Endometrial microvascular endothelial cells (primary cell): ENCODE measurements around the gene RGP1. TPM values are rescaled to one million over a fixed set of nuclear protein-coding genes. Genes with fewer than 3 reads are reported as not detected.

Experiments
- in situ Hi-C: cut with HindIII; loops from 2 replicates; pipeline ENCODE4 v1.10.0; 2017; ENCODE audit warnings: low sequenced_read_pairs, low pct_unique_long_range_greater_than_20kb; ENCODE audit errors: inconsistent ontology term
- total RNA-seq: library from RNA; depleted of rRNA; stranded (reverse); fragments of >200 nt; gene quantifications from one replicate; pipeline ENCODE4 v1.2.3, GENCODE V29; 2015; ENCODE audit errors: inconsistent ontology term

RGP1 gene
- total RNA-seq, 1 donor from 2014 or later, result 17.2 TPM

DNA sequence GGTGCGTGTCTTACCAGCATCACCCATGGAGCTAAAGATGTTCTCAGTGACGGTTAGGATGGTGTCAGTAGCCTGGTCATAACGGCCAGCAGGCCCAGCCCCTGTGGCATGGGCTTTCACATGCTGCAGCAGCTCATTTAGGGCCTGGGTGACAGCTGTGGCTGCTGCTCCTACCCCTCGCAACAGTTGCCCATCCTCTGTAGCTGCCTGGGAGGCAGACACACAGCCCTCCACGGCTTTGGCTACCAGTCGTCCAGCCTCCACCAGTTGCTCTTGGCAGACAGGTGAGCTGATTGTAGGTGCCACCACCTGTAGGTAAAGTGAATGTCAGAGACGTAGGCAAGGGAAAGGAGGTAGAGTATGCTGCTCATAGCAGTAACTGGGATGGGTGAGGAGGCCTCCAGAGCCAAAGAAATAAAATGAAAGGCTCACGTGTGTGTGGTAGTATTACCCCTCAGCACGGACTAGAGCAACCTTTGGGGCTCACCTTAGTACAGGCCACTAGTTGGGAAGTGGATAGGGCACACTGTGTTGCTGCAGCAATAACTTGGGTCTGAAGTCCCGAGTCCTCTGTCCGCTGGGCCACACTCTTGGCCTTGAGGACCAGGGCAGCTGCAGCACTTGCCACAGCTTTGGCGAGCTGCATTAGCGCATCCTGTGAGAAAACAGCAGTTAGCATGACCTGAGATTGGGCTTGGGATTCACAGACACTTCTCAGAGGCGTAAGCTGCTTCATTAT is 31.8 kb upstream of the RGP1 start:
- in situ Hi-C loops, result no loop called here

DNA sequence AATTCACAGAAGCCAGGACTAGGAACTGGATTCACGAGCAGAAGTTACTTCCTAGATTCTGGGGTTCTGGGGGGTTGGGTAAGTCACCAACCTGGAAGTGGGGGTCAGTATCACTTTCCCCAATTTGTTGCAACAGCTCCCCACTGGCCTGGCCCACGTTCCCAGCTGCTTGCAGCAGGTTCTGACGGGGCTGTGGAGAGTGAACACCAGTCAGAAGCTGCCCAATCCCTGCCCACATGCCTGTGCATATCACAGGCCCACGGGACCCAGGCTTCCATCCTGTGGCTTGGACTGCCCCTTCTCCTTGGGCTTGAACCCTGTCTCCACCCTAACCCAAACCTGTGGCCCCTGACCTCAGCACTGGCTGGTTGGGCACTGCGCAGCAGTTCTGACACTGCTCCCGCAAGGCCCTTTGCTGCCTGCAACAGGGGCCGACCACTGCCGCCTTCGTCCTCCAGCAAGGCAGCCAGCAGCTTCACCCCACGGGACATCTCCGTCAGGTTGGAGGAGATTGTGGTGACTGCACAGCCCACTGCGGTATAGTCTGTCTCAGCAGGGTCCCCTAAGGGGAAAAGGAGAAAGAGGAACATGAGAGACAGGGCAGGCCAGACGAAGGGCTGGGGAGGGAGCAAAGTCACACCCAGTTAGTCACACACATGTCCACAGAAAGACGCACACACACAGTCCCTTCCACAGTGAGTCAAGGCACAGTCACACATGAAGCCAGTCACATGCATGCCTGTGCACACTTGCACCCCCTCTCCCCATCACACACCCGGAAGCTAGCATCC is 30.2 kb upstream of the RGP1 start:
- in situ Hi-C loops, result no loop called here

DNA sequence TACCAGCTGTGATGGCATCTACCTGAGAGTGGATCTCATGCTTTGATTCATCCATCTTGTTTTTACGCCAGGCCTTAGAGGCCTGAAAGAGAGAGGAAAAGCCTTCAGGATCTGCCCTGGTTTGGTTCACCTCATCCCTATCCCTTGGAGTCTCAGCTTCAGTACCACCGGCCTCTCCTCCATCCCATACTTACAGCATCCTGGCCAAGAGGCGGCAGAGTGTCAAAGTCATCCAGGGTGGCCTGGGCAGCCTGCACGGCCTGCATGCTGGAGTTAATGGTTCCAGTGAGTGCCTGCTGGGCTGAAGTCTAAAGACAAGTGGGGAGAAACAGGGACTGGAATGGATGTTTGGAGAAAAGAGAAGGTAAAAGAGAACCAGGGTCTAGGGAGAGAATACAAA is 29.5 kb upstream of the RGP1 start:
- in situ Hi-C loops, result no loop called here

DNA sequence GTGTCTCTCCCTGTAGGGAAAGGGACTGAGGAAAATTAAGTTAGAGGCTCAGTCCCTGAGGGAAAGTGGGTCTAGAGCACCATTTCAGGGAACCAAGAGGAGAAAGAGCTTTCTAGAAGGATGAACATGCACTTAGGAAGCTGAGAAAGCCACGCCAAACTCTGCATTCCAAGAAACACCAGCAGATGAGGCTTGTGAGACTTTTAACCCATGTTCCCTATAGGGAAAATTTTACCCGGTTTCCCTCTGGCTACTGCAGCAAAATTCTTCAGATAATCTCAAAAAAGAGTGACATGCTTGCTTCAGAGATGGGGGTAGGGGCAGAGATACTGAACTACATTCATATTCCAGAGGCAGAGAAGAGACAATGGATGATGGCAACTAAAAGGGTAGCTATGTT is 25.7 kb upstream of the RGP1 start:
- in situ Hi-C loops, result no loop called here

DNA sequence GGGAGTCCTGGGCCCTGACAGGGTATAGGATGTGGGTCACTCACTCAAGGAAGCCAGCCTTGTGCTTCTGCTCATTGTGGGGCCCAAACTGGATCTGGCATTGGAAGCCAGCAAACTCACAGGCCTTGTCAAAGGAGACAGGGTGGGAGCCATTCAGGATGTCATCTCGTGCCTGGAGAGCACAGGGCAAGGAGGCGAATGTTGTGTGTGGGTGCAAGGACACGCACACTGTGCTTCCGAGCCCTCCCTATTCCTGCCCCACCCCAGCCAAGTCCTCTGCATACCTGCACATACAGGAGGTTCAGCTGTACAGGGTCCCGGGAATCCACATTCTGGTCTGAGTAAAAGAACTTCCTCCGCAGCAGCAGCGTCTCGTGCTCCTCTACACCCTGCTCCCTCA is 25.2 kb upstream of the RGP1 start:
- in situ Hi-C loops, result no loop called here

DNA sequence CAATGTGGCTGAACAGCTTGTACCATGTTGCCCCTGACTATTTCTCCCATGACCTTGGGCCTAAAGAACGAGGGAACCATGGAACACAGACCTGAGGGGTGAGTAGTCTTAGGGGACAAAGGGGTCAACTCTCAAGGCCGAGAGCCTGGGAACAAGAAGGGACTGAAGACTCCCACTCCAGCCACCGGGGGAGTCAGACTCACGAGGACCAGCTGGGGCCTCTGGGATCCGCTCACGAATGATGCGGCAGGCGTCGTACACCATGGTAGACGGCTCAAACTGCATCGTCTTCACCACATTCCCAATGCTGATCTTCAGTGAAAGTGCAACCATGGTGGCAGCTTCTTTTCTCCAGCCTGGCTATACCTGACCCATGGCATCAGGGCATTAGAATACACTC is 23.7 kb upstream of the RGP1 start:
- in situ Hi-C loops, result no loop called here

DNA sequence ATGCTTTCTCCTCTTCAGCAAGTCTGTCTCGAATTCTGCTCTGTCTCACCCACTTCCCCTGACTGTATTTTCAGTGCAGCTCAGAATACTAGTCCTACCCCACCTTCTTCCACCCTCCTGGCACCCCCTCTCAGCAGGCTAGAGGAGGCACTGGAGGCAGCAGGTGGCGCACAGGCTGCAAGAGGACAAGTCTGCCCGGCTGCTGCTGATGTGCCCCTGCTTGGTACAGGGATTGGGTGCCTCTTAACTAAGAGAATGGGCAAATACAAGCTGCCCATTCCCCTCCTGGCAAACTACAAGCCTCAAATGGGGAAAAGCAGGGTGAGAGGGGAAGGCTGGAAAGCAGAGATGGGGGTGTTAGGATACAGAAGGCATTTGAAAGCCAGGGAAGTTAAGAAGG is 22.2 kb upstream of the RGP1 start:
- in situ Hi-C loops, result no loop called here

DNA sequence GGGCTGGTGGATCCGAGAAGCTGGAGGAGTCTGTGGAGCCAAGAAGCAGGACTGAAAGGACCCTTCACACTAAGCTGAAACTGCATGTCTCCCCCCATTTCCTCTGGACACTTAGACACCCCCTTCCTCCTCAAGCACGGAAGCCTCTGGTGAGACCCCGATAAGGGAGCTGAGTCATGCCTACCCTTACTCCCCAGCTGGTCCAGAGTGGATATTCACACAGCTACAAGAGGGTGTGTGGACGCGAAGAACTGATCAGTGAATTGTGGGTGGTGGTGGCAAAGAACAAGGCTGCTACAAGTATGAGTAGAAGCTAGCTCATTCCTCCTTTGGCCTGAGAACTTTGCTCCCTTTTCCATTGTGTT is 21.4 kb upstream of the RGP1 start:
- in situ Hi-C loops, result no loop called here

DNA sequence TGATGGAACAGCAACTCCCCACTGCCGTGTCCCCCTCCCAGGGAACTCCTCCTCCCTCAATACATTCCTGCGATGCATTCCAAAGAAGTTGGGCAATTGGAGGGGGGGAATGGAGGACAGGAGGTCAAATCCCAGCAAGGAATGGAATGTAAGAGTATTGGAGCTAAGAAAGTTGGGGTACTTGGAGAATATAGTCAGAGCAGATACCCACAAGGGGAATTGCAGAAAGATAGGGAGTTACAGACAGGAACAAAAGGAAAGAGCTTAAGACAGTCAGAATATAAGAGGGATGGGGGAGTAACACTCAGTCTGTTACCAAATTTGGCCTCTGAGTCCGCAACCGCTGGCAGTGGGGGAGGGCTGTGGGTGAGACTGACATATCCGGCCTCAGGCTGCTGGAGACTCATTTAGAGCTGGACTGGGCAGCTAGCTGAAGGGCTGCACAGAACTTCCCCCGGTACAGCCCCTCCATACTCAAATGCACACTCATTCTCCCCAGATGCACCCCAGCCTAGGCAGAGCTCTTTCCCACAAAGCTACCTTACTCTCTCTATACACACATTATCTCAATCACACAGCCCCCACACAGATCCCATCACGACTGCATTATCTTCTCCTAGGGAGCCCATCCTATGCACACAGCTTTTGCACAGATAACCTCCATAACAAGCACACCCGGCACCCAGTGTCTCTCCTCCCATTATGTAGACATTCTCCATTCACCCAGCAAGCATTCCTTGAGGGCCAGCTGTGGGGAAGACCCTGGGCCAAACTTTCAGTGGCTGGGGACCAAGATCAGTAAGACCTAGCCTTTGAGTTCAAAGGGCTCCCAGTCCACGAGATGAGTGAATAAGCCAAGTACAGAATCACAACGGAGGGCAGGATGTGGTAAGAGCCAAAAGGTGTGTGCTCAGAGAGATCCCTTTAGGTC is 20.8 kb upstream of the RGP1 start:
- in situ Hi-C loops, result no loop called here

DNA sequence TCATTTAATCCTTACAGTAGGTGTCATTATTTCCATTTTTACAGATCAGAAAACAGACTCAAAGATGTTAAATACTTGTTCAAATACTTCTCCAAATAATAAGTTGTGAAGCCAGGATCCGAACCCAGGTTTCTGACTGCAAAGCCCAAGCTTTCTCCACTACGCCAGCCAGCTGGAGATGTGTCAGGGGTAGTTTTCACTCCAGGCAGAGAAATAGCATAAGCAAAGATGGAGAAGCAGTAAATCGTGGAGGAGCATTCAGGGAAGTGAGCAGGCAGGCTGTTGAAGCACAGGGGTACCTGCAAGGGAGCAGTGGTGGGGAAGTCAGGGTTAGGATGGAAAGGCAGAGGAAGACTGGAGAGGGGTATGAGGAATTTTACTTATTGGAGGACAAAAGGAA is 20.0 kb upstream of the RGP1 start:
- in situ Hi-C loops, result no loop called here

DNA sequence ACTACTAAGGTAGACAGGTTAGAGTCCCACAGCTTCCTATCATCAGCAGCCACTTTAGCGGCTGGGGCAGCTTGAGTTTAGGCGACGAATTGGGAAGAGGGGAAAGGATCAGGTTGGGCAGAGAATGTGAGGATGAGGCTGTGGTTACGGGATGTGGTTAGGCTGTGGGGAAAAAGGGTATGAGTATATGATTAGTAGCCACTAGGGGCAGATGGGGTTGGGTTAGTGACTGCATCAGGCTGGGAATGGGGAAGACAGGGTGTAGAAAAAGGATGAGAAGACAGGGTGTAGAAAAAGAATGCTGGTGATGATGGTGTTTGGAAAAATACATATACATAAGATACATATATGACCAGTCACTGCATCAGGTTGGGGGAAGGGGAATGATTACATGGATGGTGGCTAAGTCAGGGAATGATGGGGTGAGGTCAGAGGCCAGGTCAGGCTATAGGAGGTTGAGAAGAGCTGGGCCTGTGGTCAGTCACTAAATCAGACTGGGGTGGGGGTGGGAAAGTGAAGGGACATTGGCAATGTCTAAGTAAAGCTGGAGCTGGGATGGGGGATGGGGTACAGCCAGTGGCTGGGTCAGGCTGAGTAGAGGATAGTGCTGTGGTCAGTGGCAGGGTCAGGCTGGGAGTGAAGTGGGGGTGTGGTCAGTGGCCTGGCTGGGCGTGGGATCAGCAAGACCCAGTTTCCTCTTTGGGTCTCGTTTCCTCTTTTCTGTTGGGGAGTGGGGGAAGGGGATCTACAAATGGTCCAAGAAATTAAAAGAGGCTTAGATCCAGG is 19.2 kb upstream of the RGP1 start:
- in situ Hi-C loops, result no loop called here

DNA sequence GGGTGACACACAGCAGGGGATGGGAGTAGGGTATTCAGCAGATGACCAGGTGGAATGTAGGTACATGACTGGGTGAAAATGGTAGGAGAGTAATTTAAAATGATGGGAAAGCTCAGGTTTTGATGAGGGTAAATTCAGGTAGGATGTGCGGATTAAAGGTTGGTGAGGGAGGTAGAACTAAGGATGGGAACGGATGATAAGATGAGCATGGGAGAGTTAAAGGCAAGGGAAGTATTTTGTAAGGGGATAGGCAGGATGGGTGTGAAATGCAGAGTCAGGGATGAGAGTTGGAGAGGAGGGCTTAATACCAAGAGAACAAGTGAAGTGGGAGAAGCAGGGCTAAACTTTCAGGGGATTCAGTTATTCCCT is 18.6 kb upstream of the RGP1 start:
- in situ Hi-C loops, result no loop called here

DNA sequence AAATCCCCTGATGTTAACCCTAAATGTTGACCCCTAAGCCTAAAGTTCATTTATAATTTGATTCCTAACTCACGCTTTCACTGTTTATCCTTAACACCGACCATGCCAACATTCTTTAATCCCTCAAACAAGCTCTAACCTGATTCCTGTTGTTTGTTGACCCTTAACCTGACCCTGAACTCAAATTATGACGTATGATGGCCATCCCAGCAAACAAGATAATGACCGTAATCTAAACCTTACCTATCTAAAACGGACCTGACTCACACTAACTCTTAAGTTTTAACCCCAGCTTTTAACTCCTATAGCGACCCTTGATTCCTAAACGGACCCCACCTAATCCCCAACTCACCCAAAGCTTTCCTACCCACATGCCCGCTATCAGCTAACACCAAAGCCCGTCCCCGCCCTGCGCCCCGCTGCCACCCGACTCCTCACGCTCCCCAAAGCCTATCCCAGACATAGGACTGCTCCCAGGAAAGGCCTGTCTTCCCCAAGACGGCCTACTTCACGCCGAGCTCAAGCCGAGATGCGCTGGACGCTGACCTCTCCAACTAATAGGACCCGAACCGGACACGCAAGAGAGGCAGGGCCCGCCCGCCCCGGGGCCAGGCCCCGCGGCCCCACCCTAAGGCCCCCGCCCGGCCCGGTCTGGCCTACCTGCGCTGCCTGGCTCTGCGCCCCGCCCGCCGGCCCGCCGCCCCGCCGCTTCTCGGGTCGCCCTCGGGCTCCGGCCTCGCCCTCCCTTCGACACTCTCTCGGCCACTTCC is 17.5 kb upstream of the RGP1 start:
- in situ Hi-C loops, result no loop called here

DNA sequence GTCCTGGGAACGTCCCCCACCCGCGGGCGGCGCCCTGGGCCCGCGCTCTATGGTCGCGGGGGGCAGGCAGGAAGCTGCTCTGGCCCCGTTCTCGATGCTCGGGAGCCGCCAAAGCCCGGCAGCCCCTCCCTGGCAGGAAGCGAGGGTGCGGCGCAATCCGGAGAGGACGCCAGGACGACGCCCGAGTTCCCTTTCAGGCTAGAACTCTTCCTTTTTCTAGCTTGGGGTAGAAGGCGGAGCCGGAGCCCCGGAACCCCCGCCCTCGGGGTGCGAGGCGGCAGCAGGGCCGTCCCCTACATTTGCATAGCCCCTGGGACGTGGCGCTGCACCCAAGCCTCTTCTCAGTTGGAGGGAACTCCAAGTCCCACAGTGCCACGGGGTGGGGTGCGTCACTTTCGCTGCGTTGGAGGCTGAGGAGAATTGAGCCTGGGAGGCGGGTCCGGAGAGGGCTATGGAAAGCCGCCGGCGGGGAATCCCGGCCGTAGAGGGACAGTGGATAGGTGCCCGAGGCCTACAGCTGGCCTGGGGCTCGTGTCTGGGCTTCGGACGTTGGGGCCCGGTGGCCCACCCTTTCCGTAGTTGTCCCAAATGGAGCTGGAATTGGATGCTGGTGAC is 16.8 kb upstream of the RGP1 start, which contains the start of the genes CREB3 and TLN1:
Gene CREB3, plus strand, starts transcription at position 482 of the 615 bp plus-strand sequence. Its CDS starts 107 bp downstream, at position 589.
Gene TLN1, minus strand, starts transcription at position 11 of the 615 bp plus-strand sequence. CDS start 6,501 bp downstream, outside the sequence.
- in situ Hi-C loops, result no loop called here

DNA sequence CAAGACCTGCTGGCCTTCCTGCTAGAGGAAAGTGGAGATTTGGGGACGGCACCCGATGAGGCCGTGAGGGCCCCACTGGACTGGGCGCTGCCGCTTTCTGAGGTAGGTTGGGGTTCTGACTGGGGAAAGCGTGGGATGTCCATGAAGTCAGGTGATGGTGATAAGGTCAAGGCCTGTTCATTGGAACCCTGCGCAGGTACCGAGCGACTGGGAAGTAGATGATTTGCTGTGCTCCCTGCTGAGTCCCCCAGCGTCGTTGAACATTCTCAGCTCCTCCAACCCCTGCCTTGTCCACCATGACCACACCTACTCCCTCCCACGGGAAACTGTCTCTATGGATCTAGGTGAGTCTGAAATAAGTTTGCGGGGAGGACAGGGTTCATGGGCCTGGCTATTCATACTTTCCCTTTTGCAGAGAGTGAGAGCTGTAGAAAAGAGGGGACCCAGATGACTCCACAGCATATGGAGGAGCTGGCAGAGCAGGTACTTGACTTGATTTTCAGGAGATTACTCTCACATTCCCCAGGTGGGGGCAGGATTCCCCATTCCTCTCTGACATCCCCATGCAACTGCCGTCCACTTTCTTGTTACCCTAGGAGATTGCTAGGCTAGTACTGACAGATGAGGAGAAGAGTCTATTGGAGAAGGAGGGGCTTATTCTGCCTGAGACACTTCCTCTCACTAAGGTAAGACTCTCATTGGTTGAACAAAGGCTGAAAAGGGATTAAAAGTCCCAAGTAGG is 16.1 kb upstream of the RGP1 start:
- in situ Hi-C loops, result no loop called here

DNA sequence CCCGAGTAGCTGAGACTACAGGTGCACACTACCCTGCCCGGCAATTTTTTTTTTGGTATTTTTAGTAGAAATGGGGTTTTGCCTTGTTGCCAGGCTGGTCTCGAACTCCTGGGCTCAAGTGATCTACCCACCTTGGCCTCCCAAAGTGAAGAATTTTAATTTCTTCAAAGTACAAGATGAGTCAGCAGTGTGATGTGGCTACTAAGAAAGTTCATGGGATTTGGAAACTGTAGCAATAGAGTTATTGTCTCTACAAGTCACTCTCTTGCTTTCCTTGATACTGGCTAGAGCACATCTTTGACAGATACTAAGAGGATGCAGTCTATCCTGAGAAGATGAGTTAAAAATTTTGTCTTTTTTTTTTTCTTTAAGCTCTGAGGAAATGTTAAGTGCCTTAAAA is 15.0 kb upstream of the RGP1 start:
- in situ Hi-C loops, result no loop called here

DNA sequence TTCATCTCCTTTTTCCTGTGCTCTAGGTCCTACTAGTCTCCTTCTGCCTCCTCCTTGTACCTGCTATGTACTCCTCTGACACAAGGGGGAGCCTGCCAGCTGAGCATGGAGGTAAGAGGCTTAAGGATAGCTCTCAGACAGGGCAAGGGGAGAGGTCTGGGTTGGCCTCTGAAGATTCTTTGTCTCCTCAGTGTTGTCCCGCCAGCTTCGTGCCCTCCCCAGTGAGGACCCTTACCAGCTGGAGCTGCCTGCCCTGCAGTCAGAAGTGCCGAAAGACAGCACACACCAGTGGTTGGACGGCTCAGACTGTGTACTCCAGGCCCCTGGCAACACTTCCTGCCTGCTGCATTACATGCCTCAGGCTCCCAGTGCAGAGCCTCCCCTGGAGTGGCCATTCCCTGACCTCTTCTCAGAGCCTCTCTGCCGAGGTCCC is 12.9 kb upstream of the RGP1 start:
- in situ Hi-C loops, result no loop called here
